HG03439 (cell line): ENCODE results near the gene ATF7.

Experiments
- ATAC-seq: cut with Tn5 transposase; IDR thresholded peaks from one replicate; pipeline ENCODE4 v1.9.1; 2021; ENCODE audit warnings: mild to moderate bottlenecking, moderate library complexity; ENCODE audit not compliant: unreplicated experiment

The ATF7 gene

GRCh38 chr12:53504004-53504920, 121.9 kb downstream of the ATF7 start:
- no peak for ATAC-seq

GRCh38 chr12:53502983-53503728, 123.0 kb downstream of the ATF7 start:
- ATAC-seq: no peak

- ATAC-seq: no peak
These were observed 123.9 kb downstream of the ATF7 start for GRCh38 chr12:53502331-53502730.

GRCh38 chr12:53501615-53502181, 124.5 kb downstream of the ATF7 start:
- ATAC-seq: no peak

- ATAC-seq: peak; percentile 72
These were observed 125.2 kb downstream of the ATF7 start, which contains the start of gene TARBP2 for GRCh38 chr12:53500776-53501614. Gene TARBP2 (plus strand): TSS chr12:53501283. CDS start chr12:53501409, 126 bp downstream.

GRCh38 chr12:53500142-53500775, 125.9 kb downstream of the ATF7 start:
- ATAC-seq: no peak

GRCh38 chr12:53499266-53500141, 126.7 kb downstream of the ATF7 start, which contains the start of gene MAP3K12:
Gene MAP3K12 (minus strand): TSS chr12:53499458. CDS start chr12:53487391, 12,067 bp downstream.
- ATAC-seq: no peak

GRCh38 chr12:53498235-53498630, 127.9 kb downstream of the ATF7 start:
- ATAC-seq: no peak

GRCh38 chr12:53497461-53497860, 128.7 kb downstream of the ATF7 start:
- no peak for ATAC-seq

GRCh38 chr12:53496752-53497032, 129.5 kb downstream of the ATF7 start:
- no peak for ATAC-seq

GRCh38 chr12:53495903-53496751, 130.1 kb downstream of the ATF7 start:
- no peak for ATAC-seq

- ATAC-seq: no peak
These were observed 132.4 kb downstream of the ATF7 start for GRCh38 chr12:53493610-53494391.

- ATAC-seq: peak; percentile 92
These were observed 133.2 kb downstream of the ATF7 start for GRCh38 chr12:53492830-53493609.

- ATAC-seq: no peak
These were observed 134.0 kb downstream of the ATF7 start for GRCh38 chr12:53492188-53492587.

- ATAC-seq: no peak
These were observed 136.8 kb downstream of the ATF7 start for GRCh38 chr12:53489242-53489864.

- no peak for ATAC-seq
These were observed 139.3 kb downstream of the ATF7 start for GRCh38 chr12:53486736-53487487.
